Mononuclear cell (primary cell): ENCODE results near the gene CCDC85C. TPM values are rescaled to one million over a fixed set of nuclear protein-coding genes. Genes with fewer than 3 reads are reported as not detected.

Experiments used
- H3K27me3 ChIP-seq: 2 replicates; pipeline ENCODE4 v1.6.0; 2011; ENCODE audit warnings: low read length, control low read depth; ENCODE audit not compliant: insufficient read depth
- H3K4me1 ChIP-seq: 2 replicates; pipeline ENCODE4 v1.5.1; 2011; ENCODE audit warnings: mild to moderate bottlenecking, low read length, control low read depth; ENCODE audit not compliant: insufficient read depth
- H3K4me3 ChIP-seq: 2 replicates; pipeline ENCODE4 v1.5.1; 2011; ENCODE audit warnings: mild to moderate bottlenecking, low read length, moderate library complexity
- H3K9me3 ChIP-seq: 2 replicates; pipeline ENCODE4 v1.5.1; 2011; ENCODE audit warnings: low read depth, mild to moderate bottlenecking, control low read depth, low read length
- total RNA-seq: library from RNA; depleted of rRNA; stranded (reverse); fragments of >200 nt; gene quantifications from one replicate; pipeline ENCODE4 v1.2.3, GENCODE V29; 2012

CCDC85C gene
- total RNA-seq, 1 donor: 2.9 TPM

- H3K9me3 ChIP-seq: no peaks in the 10 kb centered on the region
- no peaks in the 10 kb centered on the region for H3K27me3 ChIP-seq
- H3K4me1 ChIP-seq: no peaks in the 10 kb centered on the region
- H3K4me3 ChIP-seq: no peak overlapping the region
Observed at GRCh38 chr14:99592394-99592793, 11.6 kb downstream of the CCDC85C start.

- H3K4me3 ChIP-seq: no peak overlapping the region
- no peaks in the 10 kb centered on the region for H3K4me1 ChIP-seq
- no peaks in the 10 kb centered on the region for H3K27me3 ChIP-seq
- no peaks in the 10 kb centered on the region for H3K9me3 ChIP-seq
Observed at GRCh38 chr14:99590746-99591555, 13.1 kb downstream of the CCDC85C start.

GRCh38 chr14:99589651-99590530 is 14.1 kb downstream of the CCDC85C start:
- Histone ChIP-seq H3K4me1 (no peaks in the 10 kb centered on the region), H3K27me3 (no peaks in the 10 kb centered on the region), H3K9me3 (no peaks in the 10 kb centered on the region), H3K4me3 (no peak overlapping the region)

GRCh38 chr14:99589031-99589441 is 15.0 kb downstream of the CCDC85C start:
- H3K4me1 ChIP-seq: no peaks in the 10 kb centered on the region
- H3K4me3 ChIP-seq: no peak overlapping the region
- no peaks in the 10 kb centered on the region for H3K27me3 ChIP-seq
- H3K9me3 ChIP-seq: no peaks in the 10 kb centered on the region

GRCh38 chr14:99587460-99588278 is 16.3 kb downstream of the CCDC85C start:
- no peaks in the 10 kb centered on the region for H3K4me1 ChIP-seq
- H3K9me3 ChIP-seq: no peaks in the 10 kb centered on the region
- H3K4me3 ChIP-seq: no peak overlapping the region
- no peaks in the 10 kb centered on the region for H3K27me3 ChIP-seq

- no peak overlapping the region for H3K4me3 ChIP-seq
- H3K27me3 ChIP-seq: no peaks in the 10 kb centered on the region
- no peaks in the 10 kb centered on the region for H3K9me3 ChIP-seq
- no peaks in the 10 kb centered on the region for H3K4me1 ChIP-seq
Observed at GRCh38 chr14:99586761-99587459, 17.1 kb downstream of the CCDC85C start.

- Histone ChIP-seq H3K4me3 (no peak overlapping the region), H3K27me3 (no peaks in the 10 kb centered on the region), H3K9me3 (no peaks in the 10 kb centered on the region), H3K4me1 (no peaks in the 10 kb centered on the region)
Observed at GRCh38 chr14:99586054-99586760, 17.8 kb downstream of the CCDC85C start.

GRCh38 chr14:99584823-99585222 is 19.2 kb downstream of the CCDC85C start:
- no peaks in the 10 kb centered on the region for H3K27me3 ChIP-seq
- H3K9me3 ChIP-seq: no peaks in the 10 kb centered on the region
- H3K4me3 ChIP-seq: no peak overlapping the region
- no peaks in the 10 kb centered on the region for H3K4me1 ChIP-seq

GRCh38 chr14:99581938-99582337 is 22.1 kb downstream of the CCDC85C start:
- H3K9me3 ChIP-seq: no peaks in the 10 kb centered on the region
- no peak overlapping the region for H3K4me3 ChIP-seq
- no peaks in the 10 kb centered on the region for H3K27me3 ChIP-seq
- H3K4me1 ChIP-seq: no peaks in the 10 kb centered on the region

- no peaks in the 10 kb centered on the region for H3K27me3 ChIP-seq
- no peak overlapping the region for H3K4me3 ChIP-seq
- no peaks in the 10 kb centered on the region for H3K4me1 ChIP-seq
- H3K9me3 ChIP-seq: no peaks in the 10 kb centered on the region
Observed at GRCh38 chr14:99581374-99581773, 22.6 kb downstream of the CCDC85C start.

- Histone ChIP-seq H3K4me1 (no peaks in the 10 kb centered on the region), H3K27me3 (no peaks in the 10 kb centered on the region), H3K9me3 (no peaks in the 10 kb centered on the region), H3K4me3 (no peak overlapping the region)
Observed at GRCh38 chr14:99579903-99580571, 24.0 kb downstream of the CCDC85C start.

- Histone ChIP-seq H3K9me3 (no peaks in the 10 kb centered on the region), H3K4me1 (no peaks in the 10 kb centered on the region), H3K27me3 (no peaks in the 10 kb centered on the region), H3K4me3 (no peak overlapping the region)
Observed at GRCh38 chr14:99579120-99579836, 24.7 kb downstream of the CCDC85C start.

- H3K27me3 ChIP-seq: no peaks in the 10 kb centered on the region
- H3K4me1 ChIP-seq: no peaks in the 10 kb centered on the region
- H3K9me3 ChIP-seq: no peaks in the 10 kb centered on the region
- no peak overlapping the region for H3K4me3 ChIP-seq
Observed at GRCh38 chr14:99578541-99579101, 25.4 kb downstream of the CCDC85C start.
